HS-5 (cell line): Measurements from ENCODE around the gene CLSTN2.
"Not testable (repeated sequence)": the region's sequence is repeated elsewhere in the genome, so short reads cannot be mapped to it uniquely, and the experiment has no call there.

Experiments used
- DNase-seq: peaks from one replicate; pipeline ENCODE4 v3.0.0-alpha.2; 2012; ENCODE audit warnings: low read depth

The CLSTN2 gene

DNA sequence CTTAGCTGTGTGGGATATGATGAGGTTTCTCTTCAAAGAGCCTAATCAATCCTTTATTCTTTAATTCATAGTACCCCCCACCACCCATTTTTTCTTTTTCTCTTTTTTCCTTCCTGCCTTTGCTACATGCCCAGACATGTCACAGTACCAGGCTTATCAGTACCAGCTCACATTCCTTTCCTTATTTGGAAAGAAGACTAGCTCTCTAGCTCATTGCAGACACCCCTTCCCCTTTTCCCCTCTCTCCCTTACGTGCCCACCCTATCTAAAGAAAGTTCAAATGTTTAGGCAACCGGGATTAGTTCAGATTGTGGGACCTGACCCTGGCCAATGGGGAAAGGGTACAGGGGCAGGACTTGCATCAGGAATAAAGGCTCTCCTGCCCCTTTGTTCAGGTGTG, 488.6 kb downstream of the CLSTN2 start:
- DNase-seq = not testable (repeated sequence)

DNA sequence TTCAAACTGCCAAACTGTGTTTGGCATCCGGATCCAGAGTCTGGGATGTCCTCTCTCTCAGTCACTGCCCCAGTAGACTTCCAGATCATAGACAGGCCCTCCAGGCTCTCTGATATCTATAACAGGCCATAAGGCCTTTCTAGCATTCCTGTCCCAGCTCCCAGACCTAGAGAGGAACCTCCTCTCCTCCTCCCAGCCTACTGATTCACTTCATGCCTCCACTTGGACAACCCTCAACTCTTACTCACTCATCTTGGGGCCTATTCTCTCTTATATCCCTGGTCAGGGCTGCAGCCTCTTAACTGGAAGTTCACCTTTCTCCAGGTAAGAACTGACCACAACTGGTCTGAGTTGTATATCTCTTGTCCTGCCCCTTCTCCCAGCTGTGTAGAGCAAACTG, 489.2 kb downstream of the CLSTN2 start:
- no peak for DNase-seq

DNA sequence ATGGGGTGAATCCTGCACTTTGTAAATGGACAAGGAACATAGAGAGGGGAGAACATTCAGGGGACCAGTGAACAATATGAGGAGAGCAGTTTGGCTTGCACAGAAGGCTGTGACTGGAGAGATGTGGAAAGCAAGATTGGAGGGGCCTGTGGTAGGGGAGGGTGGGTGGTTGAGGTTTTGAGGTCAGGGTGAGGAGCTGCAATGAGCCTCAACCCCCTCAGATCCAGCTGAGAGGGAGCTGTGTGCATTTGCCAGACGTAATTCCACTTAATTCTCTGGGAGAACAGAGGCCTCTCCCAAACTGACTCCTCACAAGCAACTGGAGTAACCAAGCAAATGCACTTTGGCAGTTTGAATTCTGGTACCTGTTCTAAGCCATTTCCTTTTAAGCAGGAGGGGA, 489.7 kb downstream of the CLSTN2 start:
- no peak for DNase-seq

DNA sequence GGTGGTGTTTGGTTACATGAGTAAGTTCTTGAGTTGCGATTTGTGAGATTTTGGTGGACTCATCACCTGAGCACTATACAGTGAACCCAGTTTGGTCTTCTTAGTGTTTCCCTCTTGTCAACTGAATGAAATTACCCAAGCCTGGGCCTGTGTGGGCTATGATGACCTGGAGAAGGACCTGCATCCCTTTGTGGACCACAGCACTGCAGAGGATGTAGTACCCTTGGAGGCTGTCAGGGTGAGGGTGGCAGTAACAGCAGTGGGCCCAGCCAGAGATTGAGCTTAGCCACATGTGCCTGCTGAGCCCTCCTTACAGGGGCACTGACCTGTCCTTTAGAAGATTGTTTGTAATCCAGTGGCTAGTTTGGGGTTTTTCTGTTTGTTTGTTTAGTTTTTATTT, 492.8 kb downstream of the CLSTN2 start:
- DNase-seq = no peak

DNA sequence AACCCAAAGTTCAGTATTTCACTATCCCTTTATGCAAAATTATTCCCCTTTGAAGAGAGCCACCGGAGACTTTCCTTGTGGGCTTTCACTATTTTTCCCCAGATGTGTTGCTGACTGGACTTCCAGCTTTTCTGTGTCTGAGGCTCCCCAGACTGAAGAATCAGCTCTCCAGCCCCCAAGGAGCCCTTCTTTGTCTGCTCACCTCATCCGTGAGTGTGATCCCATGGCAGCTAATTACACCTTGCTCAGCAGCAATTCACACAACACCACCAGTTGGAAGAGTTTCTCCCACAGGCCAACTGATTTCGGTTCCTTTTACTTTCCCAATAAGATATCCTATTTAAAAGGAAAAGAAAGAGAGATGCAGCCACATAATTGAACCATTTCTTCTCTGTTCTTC, 493.4 kb downstream of the CLSTN2 start:
- DNase-seq = no peak

DNA sequence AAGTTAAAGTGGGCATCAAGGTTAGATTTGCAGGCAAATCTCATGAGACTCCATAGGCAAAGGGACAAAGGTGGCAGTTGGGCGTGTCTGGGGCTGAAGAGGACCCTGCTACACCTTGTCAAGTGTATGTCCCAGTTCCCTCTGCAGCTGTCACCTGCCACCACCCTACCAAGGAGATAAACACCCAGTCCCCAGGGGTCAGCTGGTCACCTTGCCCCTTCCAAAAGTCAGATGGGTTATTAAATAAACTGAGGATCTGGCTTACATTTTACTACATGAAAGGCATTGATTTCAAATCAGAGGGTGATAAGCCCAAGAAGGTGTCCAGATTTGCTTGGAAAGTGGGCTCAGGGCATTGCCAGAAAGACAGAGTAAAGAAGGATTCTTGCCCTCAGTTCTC, 494.8 kb downstream of the CLSTN2 start:
- DNase-seq = no peak

DNA sequence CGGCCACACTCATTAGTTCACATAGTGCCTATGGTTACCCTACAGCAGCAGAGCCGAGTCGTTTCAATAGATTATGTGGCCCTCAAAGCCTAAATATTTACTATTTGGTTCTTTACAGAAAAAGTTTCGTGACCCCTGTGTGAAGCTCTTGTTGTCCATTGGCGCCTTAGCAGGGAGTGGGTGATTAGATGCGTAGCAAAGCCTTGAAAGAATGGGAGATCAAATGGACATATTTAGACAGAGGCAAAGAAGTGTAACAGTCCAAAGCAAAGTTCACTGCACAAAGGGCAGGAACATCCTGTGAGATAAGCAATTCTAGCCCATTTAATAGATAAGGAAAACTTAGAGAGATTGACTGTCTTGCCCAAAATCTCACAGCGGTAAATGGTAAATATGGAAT, 495.5 kb downstream of the CLSTN2 start:
- no peak for DNase-seq

DNA sequence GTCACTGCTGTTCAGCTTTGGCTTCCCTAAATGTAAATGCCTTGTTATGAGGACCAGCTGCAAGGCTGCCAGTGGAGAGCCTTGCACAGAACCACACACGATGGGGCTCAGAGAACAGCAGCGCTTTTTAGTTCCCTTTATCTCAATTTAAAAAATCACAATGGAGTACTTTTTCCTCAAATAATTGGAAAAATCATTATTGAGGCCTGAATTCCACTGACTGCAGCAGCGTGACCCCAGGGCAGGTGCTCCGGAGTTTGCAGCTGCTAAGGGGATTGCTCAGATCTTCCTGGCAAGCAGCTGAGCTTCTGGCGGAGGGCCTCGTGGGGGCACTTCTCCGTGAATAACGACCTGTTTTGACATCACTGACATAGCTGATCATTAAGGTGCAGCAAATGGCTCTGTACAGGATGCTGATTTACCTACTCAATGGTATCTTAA, 497.3 kb downstream of the CLSTN2 start:
- DNase-seq = no peak

DNA sequence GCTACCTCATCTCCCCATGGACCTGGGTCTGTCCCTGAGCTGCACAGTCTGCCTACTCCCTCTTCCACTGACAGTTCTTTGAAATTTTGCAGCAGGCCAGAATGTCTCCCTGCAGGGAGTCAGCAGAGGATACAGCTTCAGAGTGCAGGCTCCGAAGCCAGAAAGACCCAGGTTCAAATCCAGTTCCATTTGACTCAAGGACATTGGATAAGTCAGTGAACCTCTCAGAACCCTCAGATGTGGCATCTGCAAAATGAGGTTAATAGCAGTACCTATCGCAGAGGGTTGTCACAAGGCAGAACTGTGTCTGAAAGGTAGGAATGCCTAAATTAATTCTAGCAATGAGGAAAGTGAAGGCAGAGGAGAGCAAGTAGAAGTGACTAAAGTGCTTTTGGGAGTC, 498.4 kb downstream of the CLSTN2 start:
- no peak for DNase-seq

DNA sequence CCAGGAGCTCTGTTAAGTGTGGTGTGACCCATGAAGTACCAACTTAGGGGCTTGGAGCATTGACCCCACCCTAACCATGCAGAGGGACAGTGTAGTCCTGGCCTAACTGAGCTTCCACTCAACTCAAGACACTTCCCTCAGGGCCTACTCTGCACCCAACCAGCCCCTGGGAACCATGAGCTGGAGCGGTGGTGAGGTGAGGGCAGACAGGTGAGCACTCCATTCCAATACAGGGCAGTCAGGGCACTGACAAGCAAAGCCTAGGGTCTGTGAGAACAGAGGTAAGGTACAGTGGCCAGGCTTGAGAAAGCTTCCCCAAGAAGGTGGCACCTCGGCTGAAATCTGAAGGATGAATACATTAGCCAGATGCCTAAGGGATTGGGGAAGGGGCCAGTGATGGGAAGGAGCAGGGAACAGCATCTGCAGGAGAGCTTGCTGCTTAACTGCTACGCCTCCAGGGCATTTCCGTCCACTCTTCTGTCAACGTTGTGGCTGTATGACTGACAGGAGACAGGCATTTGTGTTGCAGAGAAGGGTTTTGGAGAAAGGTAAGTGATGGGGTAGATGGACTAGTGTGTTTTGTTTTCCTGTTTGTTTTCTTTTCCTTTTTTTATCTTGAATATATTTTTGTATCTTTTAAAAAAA, 499.4 kb downstream of the CLSTN2 start:
- DNase-seq = no peak

DNA sequence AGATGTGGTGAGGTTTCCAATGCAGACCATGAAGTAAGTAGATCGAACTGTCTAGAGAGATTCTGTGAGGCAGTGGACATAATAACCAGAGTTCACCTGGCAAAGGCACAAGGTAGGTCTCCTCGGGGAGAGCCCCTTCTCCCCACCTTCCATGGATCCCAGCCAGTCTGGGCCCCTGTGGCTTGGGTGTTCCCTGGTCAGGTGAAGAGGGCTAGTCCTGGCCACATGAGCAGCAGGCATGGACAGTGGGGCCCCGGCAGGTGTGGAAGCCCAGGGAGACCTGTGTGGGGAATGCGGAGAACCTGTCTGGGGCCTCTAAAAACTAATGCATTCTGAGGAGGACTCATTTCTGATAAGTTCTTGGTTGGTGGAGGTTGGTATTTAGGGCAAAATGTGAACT, 501.4 kb downstream of the CLSTN2 start:
- DNase-seq = no peak

DNA sequence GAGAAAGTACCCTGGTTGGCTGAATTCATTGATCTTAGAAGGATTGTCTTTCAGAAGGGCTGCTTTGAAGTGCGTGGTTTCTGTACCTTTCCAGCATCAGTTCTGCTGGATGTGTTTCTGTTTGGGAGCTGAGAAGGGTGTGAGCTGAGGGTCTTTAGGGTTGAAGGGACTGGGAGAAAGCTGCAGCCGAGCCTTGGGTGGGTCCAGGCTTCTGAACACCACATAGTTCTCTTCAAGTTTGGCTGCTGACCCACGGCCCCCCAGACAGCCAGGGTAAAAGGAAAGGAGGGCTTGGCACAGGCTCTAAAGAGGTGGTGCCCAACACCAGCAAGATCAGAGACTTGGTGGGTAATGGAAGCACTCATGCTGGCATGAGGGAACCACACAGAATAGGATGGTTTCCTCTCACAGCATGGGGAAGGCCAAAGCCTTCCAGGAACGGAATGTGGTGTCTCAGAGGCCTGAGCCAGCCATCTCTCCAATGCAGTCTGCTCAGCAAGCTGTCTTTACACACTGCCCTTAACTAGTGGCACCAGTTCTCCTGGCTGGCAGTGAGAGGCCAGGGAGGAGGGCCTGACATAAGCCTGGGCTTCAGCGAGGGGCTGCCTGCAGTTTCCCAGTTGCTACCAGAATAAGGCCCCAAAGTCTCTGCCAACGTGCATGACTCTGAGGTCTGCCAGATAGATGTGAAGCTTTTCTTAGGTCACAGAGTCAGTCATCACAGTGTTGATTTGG, 503.9 kb downstream of the CLSTN2 start:
- DNase-seq = no peak

DNA sequence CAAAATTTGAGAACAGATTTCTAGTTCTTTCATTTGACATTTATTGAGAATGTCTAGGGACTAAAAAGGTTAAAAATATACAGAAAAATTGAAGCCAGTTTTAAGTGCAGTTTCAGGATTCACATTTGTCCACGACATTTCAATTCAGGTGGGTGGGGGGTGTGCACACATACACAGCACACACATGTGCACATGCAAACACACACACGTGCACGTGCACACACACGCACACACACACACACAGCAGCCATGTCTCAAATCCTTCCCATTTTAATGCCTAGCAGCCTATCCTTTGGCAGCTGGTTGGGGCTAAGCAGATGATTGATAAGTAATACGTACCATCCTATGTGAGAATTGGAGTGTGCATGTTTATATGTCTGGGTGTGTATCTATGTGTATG, 504.5 kb downstream of the CLSTN2 start:
- DNase-seq = no peak

DNA sequence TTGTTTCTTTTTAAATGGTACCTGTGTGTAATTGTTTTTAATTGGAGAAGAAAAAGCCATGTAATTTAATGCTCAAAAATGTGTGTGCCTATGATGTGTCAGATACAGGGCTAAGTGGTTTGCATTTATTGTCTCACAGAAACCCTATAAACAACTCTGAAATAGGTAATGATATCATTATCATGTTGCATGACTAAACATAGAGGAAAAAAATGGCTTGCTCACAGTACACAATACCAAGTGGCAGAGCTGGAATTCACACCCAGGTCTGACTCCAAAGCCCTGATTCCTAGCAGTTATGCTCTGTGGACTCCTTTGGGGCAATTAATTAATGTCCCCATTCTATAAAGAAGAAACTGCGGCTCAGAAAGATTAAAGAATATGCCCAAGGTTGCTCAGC, 505.5 kb downstream of the CLSTN2 start:
- DNase-seq = no peak

DNA sequence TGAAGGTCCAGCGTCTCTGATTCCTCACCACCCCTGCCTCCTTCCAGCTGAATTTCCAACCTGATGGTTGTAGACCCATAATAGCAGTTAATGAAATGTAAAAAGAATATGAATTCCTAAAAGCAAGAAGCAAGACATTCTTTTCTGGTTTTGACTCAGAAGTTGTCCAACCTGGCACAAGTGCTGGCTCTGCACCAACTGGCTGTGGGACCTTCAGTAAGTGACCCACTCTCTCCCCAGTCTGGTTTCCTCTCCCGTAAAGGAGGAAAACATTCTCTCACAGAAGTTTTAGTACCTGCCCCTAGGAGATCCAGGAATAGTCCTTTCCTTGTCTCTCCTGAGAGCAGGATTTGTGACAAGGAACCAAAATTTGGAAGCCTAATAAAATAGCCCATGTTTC, 506.0 kb downstream of the CLSTN2 start:
- no peak for DNase-seq

DNA sequence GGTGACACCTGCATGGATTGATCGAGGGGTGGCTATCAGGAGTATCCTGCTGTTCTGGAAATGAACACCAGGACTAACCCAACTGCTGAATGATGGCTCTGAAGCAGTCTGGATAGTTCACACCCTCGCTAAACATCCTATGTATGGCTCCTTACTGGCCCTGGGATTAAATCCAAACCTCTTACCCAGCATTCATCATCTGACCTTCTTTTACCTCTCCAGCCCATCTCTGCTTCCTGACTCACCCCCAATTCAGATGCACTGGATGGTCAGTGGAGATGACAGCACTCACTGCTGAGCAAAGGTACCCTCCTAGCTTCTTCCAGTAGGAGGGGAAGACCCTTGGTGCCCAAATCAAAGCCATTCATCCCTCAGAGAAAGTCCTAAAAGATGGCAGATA, 507.6 kb downstream of the CLSTN2 start:
- no peak for DNase-seq

DNA sequence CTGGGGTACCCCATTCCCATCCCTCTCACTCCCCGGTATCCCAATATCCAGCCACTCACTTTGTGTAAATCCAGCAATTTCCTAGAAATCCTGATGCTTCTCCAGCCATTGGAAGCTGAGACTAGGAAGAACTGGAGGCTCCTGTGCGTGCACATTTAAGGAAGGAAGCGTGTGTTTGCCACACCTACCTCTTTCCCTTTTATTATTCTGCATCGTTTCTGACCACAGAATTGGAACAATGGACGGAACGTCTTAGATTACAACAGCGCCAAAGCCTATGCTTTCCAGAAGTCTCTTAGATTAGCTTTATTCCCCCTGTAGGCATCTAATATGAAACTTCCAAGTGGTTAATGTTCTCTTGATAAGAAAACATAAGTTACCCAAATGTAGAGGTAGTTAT, 508.1 kb downstream of the CLSTN2 start:
- no peak for DNase-seq

DNA sequence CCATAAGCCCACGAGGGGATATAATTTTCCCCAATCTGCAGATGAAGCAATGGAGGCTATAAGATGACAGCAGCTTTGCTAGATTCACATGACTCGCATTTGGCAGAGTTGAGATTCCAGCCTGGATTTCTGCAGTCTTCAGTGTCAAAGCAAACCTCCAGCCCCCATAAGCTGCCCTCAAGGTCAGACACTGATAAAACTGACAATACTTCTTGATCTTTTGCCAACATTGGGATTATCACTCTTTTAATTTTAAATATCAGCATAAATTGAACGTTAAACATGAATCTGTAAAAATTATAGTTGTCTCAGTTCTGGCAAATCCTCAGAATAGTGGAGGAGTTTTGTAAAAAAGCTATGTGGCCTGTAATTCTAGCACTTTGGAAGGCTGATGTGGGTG, 508.8 kb downstream of the CLSTN2 start:
- DNase-seq = no peak

DNA sequence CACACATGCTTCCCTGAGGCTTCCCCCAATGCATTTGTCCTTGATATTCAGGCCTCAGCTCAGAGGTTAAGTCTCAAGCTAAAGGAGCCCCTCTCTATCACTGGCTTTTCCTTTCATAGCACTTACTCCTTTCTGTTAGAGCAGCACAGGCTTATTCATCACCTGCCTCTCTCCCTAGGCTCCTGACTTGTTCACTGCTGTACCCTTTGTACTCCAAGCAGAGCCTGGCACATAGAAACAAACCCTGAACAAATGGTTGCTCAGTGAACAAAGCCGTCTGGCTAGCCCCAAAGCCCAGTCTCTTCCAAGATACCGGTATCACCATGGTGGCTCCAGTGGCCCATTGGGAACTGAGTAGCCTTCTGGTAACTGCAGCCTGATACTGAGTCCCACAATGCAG, 511.7 kb downstream of the CLSTN2 start:
- no peak for DNase-seq

DNA sequence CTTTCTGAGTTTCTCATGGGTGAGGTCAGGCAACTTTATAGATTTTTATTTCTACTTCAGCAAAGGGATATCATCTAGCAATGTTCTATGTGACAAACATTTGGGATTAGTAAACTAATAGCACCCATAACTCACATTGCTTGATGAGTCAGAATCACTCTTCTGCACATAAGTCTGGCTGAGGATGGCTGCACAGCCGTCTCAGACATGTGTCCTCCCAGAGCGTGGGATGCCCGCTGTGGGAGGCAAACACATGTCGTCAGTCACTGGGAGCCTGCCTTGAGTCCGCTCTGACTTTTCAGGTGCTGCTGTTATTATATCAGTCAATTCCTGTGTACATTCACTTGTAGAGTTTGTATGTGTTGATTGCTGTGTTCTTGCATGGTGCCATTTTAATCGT, 512.2 kb downstream of the CLSTN2 start:
- no peak for DNase-seq

DNA sequence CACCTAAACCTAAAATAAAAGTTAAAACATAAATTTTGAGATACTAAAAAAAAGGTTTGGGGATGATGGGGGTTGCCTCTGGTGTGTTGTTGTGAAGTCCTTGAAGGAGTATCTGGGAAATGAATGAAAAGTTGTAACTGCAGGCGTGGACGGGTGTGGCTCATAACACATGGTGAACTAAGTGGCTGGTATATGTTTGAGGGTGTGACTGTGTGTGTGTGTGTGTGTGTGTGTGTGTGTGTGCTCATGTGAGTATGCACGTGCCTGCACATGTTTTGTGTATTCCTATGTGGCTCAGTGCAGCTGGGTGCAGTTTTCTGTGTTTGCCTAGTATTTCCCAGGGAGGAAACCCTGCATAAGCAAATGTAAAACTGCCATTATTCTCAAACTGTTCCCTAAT, 513.0 kb downstream of the CLSTN2 start:
- no peak for DNase-seq

DNA sequence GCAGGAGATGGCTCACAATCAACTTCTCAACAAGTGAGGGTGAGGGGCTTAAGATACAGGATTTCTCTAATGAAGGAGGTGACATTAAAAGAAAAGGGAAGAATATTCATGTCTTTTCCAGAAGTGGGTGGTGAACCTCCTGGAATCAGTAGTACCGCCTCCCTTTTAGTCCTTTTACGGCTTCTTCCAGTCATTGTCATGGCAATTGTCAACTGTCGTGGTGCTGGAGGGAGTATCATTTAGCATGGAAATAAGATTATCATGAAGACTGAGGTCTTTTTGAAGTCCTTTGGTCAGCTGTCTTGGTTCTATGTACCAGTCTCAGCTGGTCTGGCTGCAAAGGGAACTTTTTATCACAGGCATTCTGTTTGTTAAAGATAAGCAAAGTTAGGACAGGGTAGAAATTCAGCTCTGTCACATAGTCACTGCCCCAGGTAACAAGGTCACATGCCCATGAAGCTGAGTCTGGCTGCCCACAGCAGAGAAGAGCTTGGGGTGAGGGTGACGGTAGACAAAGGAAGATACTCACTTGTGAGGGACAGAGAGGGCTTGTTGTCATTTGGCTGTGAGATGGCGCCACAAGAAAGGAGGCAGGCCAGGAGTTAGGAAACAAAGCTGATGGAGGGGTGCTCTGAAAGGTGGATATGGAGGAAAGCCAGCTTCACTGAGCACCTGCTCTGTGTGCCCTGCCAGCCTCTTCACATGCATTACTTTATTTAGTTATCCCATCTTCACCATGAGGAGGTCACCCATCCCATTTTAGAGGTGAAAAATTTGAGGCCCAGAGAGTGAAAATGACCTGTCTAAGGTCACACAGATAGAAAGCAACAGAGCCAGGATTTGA, 514.6 kb downstream of the CLSTN2 start:
- DNase-seq = no peak

DNA sequence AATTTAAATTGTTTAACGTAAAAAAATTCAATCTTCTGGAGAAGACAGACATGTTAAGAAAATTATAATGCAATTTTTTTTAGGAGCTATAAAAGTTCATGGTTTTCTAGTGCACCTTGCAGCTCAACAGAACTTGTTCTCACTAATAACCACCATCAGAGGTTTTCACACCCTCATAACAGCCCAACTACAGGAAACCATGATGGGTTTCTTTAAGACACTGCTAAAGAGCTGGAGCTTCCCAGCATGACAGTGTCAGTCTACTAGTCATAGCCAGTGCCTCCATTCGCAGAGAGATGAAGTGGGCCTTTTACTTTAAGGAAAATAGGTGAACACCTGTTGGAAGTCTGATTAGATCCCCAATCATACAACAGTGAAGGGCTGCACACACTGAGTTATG, 518.8 kb downstream of the CLSTN2 start:
- DNase-seq = no peak
